K562 (cell line): ENCODE measurements around the gene IL17RA. TPM values are rescaled to one million over a fixed set of nuclear protein-coding genes. Genes with fewer than 3 reads are reported as not detected.

Experiments
- CREM ChIP-seq: IDR thresholded peaks from 2 replicates; pipeline ENCODE4 v1.6.1; 2014; ENCODE audit warnings: antibody characterized with exemption, low read depth
- FOS ChIP-seq: IDR thresholded peaks from 3 replicates; pipeline ENCODE4 v1.6.1; 2011; ENCODE audit not compliant: insufficient read length; ENCODE audit errors: extremely low read depth
- MGA ChIP-seq: fragments of 450-650 bp; IDR thresholded peaks from 2 replicates; pipeline ENCODE4 v1.6.1; 2016; ENCODE audit warnings: mild to moderate bottlenecking, moderate library complexity
- NR2C2 ChIP-seq, 2 experiments: fragments of 200-800 bp in 1 of 2; sonication (Bioruptor generic) in 1 of 2; sonication (generic) in 1 of 2; formaldehyde crosslinking in 1 of 2; IDR thresholded peaks; 2 replicates each; pipeline versions ENCODE4 v1.6.1 to v1.8.0; 2016 to 2022; ENCODE audit warnings: mild to moderate bottlenecking in 1 of 2, missing compliant biosample characterization in 1 of 2, missing genetic modification characterization in 1 of 2, missing genetic modification reagents in 1 of 2
- PHF8 ChIP-seq: fragments of 200-600 bp; sonication (generic); IDR thresholded peaks from 2 replicates; pipeline ENCODE4 v1.6.1; 2012; ENCODE audit warnings: mixed run types, mild to moderate bottlenecking, inconsistent platforms, low read length, moderate library complexity, borderline replicate concordance
- RBBP5 ChIP-seq: fragments of 200-600 bp; sonication (generic); IDR thresholded peaks from 2 replicates; pipeline ENCODE4 v1.6.1; 2012; ENCODE audit warnings: borderline replicate concordance, mild to moderate bottlenecking, low read length, control low read depth, inconsistent platforms; ENCODE audit not compliant: insufficient read depth, poor library complexity, severe bottlenecking
- RNF2 ChIP-seq: sonication (generic); IDR thresholded peaks from 2 replicates; pipeline ENCODE4 v1.6.1; 2016
- SIX5 ChIP-seq, 2 experiments: IDR thresholded peaks; 2 replicates each; pipeline ENCODE4 v1.6.1; 2011; ENCODE audit warnings: low read length in 2 of 2, borderline replicate concordance in 1 of 2, low read depth in 1 of 2, mild to moderate bottlenecking in 1 of 2, moderate library complexity in 1 of 2; ENCODE audit not compliant: insufficient read depth in 1 of 2
- TGIF2 ChIP-seq: sonication (generic); formaldehyde crosslinking; IDR thresholded peaks from 2 replicates; pipeline ENCODE4 v1.8.1; 2022; ENCODE audit warnings: mild to moderate bottlenecking, missing genetic modification reagents, moderate library complexity
- ZNF431 ChIP-seq: sonication (generic); formaldehyde crosslinking; IDR thresholded peaks from 2 replicates; pipeline ENCODE4 v1.8.0; 2022; ENCODE audit warnings: mild to moderate bottlenecking, missing genetic modification reagents
- polyA plus RNA-seq, 8 experiments: library from polyadenylated mRNA; depleted of rRNA in 4 of 8; stranded (reverse) in 5 of 8; unstranded in 3 of 8; fragments of >200 nt; fragmentation: Nextera tagmentation in 2 of 8; fragmentation: Illumina TruSeq in 1 of 8; extraction: Ambion mirVana in 2 of 8; extraction: Trizol in 1 of 8; gene quantifications; 2 replicates each; pipeline versions ENCODE4 v1.2.1 to v1.2.3, GENCODE V29; 2011 to 2014; ENCODE audit warnings: inconsistent platforms in 1 of 8, missing spikeins in 1 of 8
- total RNA-seq, 7 experiments: library from RNA; depleted of rRNA in 6 of 7; stranded (reverse); fragments of >200 nt in 6 of 7; fragmentation: Illumina TruSeq in 2 of 7; extraction: Trizol in 2 of 7; gene quantifications; 2 replicates each; pipeline versions ENCODE4 v1.2.1 to v1.2.3, GENCODE V29; 2011 to 2021; ENCODE audit warnings: low replicate concordance in 1 of 7
- TF ChIP-seq, protein P1 (sequence below): fragments of 250-450 bp; sonication (Bioruptor Pico); IDR thresholded peaks from 2 replicates; pipeline ENCODE4 v1.8.0; 2021; ENCODE audit warnings: moderate library complexity, mild to moderate bottlenecking, inconsistent platforms
- TF ChIP-seq, protein P2 (sequence below), 2 experiments: IDR thresholded peaks; 2 replicates each; pipeline ENCODE4 v1.6.1; 2011; ENCODE audit warnings: borderline replicate concordance in 1 of 2, control low read depth in 1 of 2, low read depth in 1 of 2, low read length in 1 of 2, mild to moderate bottlenecking in 1 of 2, mixed read lengths in 1 of 2, moderate library complexity in 1 of 2; ENCODE audit not compliant: insufficient read depth in 1 of 2, insufficient read length in 1 of 2, poor library complexity in 1 of 2, severe bottlenecking in 1 of 2; ENCODE audit errors: extremely low read depth in 1 of 2

The IL17RA gene
- total and polyA plus RNA-seq, 9 of the 15 experiments (the other 6 are each of a cell fraction or from before 2014, with no cell fraction given) = 0.17 to 11.8 (median 3.7) TPM

GRCh38 chr22:17158568-17159503 lies 74.0 kb downstream of the IL17RA start, which contains the start of gene HDHD5 (continued):
- TF ChIP-seq MGA (peak; percentile 92), RBBP5 (peak; percentile 77), NR2C2 (CRISPR knock-in tag; IDR thresholded peaks at IDR 0.05) (no peak), NR2C2 (tag; IDR thresholded peaks at IDR 0.05) (peak; percentile 71), PHF8 (peak; percentile 54; the same call in 1 of the 2 replicates), ZNF431 (CRISPR knock-in tag) (0 out of 2 replicates have a peak, but pooled peaks have one; percentile 20), RNF2 (0 out of 2 replicates have a peak, but pooled peaks have one; percentile 19), FOS (peak; percentile 35), TGIF2 (CRISPR knock-in tag) (peak; percentile 84; the same call in 1 of the 2 replicates), CREM (peak; percentile 27), SIX5 (IDR thresholded peaks at IDR 0.05; ENCODE audit: borderline replicate concordance in 1 of 2, insufficient read depth in 1 of 2, low read depth in 1 of 2, low read length in 2 of 2) (peak; percentile 51 to 67; a peak in 3 of 4 replicates)
- TF ChIP-seq, protein P1, sequence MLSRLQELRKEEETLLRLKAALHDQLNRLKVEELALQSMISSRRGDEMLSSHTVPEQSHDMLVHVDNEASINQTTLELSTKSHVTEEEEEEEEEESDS (CRISPR knock-in tag) = no peak
- TF ChIP-seq, protein P2, sequence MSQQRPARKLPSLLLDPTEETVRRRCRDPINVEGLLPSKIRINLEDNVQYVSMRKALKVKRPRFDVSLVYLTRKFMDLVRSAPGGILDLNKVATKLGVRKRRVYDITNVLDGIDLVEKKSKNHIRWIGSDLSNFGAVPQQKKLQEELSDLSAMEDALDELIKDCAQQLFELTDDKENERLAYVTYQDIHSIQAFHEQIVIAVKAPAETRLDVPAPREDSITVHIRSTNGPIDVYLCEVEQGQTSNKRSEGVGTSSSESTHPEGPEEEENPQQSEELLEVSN (IDR thresholded peaks at IDR 0.05; ENCODE audit: borderline replicate concordance in 1 of 2, extremely low read depth in 1 of 2, insufficient read depth in 1 of 2, insufficient read length in 1 of 2, low read depth in 1 of 2, low read length in 1 of 2, poor library complexity in 1 of 2, severe bottlenecking in 1 of 2) = peak; percentile 95 to 98
